ENCODE data around the gene PRR5.

PRR5 gene

GRCh38 chr22:44680481-44680894, 21.5 kb upstream of the PRR5 start:
- peaks cover 55% of the 10 kb centered on the region for H3K4me1 Mint-ChIP-seq (ENCODE audit: low read depth)
- no peak overlapping the region for H3K27ac Mint-ChIP-seq
- H3K4me3 Mint-ChIP-seq, result no peak overlapping the region
- H3K36me3 Mint-ChIP-seq, result no peaks in the 10 kb centered on the region
- H3K9me3 Mint-ChIP-seq (ENCODE audit: low read depth), result no peaks in the 10 kb centered on the region
- no peaks in the 10 kb centered on the region for H3K27me3 Mint-ChIP-seq

- no peak overlapping the region for H3K4me3 Mint-ChIP-seq
- H3K36me3 Mint-ChIP-seq, result no peaks in the 10 kb centered on the region
- no peaks in the 10 kb centered on the region for H3K27me3 Mint-ChIP-seq
- H3K4me1 Mint-ChIP-seq (ENCODE audit: low read depth), result peaks cover 50% of the 10 kb centered on the region
- no peak overlapping the region for H3K27ac Mint-ChIP-seq
- H3K9me3 Mint-ChIP-seq (ENCODE audit: low read depth), result no peaks in the 10 kb centered on the region
Measured at GRCh38 chr22:44682556-44683168, 19.3 kb upstream of the PRR5 start.

- Mint-ChIP-seq H3K27me3 (no peaks in the 10 kb centered on the region), H3K4me3 (no peak overlapping the region), H3K27ac (peak overlapping the region; percentile 22), H3K9me3 (ENCODE audit: low read depth) (no peaks in the 10 kb centered on the region), H3K4me1 (ENCODE audit: low read depth) (peaks cover 50% of the 10 kb centered on the region), H3K36me3 (no peaks in the 10 kb centered on the region)
Measured at GRCh38 chr22:44683237-44683636, 18.8 kb upstream of the PRR5 start.

GRCh38 chr22:44683881-44684280, 18.1 kb upstream of the PRR5 start:
- Mint-ChIP-seq H3K4me1 (ENCODE audit: low read depth) (peaks cover 49% of the 10 kb centered on the region), H3K4me3 (no peak overlapping the region), H3K27ac (no peak overlapping the region)

GRCh38 chr22:44684506-44685383, 17.3 kb upstream of the PRR5 start:
- Mint-ChIP-seq H3K27ac (no peak overlapping the region), H3K9me3 (ENCODE audit: low read depth) (no peaks in the 10 kb centered on the region), H3K27me3 (no peaks in the 10 kb centered on the region), H3K4me1 (ENCODE audit: low read depth) (peaks cover 44% of the 10 kb centered on the region), H3K4me3 (peak overlapping the region; percentile 62), H3K36me3 (no peaks in the 10 kb centered on the region)

More at GRCh38 chr22:44683881-44684280, 18.1 kb upstream of the PRR5 start:
- Mint-ChIP-seq H3K27me3 (no peaks in the 10 kb centered on the region), H3K36me3 (no peaks in the 10 kb centered on the region), H3K9me3 (ENCODE audit: low read depth) (no peaks in the 10 kb centered on the region)

- peaks cover 43% of the 10 kb centered on the region for H3K4me1 Mint-ChIP-seq (ENCODE audit: low read depth)
Measured at GRCh38 chr22:44685384-44686056, 16.5 kb upstream of the PRR5 start.

GRCh38 chr22:44686873-44687600, 15.0 kb upstream of the PRR5 start:
- Mint-ChIP-seq H3K4me1 (ENCODE audit: low read depth) (peaks cover 30% of the 10 kb centered on the region), H3K36me3 (no peaks in the 10 kb centered on the region), H3K4me3 (no peak overlapping the region), H3K9me3 (ENCODE audit: low read depth) (no peaks in the 10 kb centered on the region), H3K27ac (no peak overlapping the region), H3K27me3 (no peaks in the 10 kb centered on the region)

More at GRCh38 chr22:44685384-44686056, 16.5 kb upstream of the PRR5 start:
- H3K27me3 Mint-ChIP-seq, result no peaks in the 10 kb centered on the region
- H3K36me3 Mint-ChIP-seq, result no peaks in the 10 kb centered on the region
- no peaks in the 10 kb centered on the region for H3K9me3 Mint-ChIP-seq (ENCODE audit: low read depth)
- H3K4me3 Mint-ChIP-seq, result peak overlapping the region; percentile 62
- H3K27ac Mint-ChIP-seq, result peak overlapping the region; percentile 89

GRCh38 chr22:44689173-44689572, 12.8 kb upstream of the PRR5 start:
- Mint-ChIP-seq H3K36me3 (no peaks in the 10 kb centered on the region), H3K27ac (no peak overlapping the region), H3K4me1 (ENCODE audit: low read depth) (peaks cover 23% of the 10 kb centered on the region), H3K27me3 (no peaks in the 10 kb centered on the region), H3K9me3 (ENCODE audit: low read depth) (no peaks in the 10 kb centered on the region), H3K4me3 (no peak overlapping the region)

- H3K9me3 Mint-ChIP-seq (ENCODE audit: low read depth), result no peaks in the 10 kb centered on the region
- no peaks in the 10 kb centered on the region for H3K36me3 Mint-ChIP-seq
- H3K4me3 Mint-ChIP-seq, result no peak overlapping the region
- H3K27ac Mint-ChIP-seq, result no peak overlapping the region
- H3K27me3 Mint-ChIP-seq, result no peaks in the 10 kb centered on the region
- H3K4me1 Mint-ChIP-seq (ENCODE audit: low read depth), result peaks cover 15% of the 10 kb centered on the region
Measured at GRCh38 chr22:44689915-44690524, 12.0 kb upstream of the PRR5 start.

- H3K9me3 Mint-ChIP-seq (ENCODE audit: low read depth), result no peaks in the 10 kb centered on the region
- peaks cover 2% of the 10 kb centered on the region for H3K4me1 Mint-ChIP-seq (ENCODE audit: low read depth)
- no peaks in the 10 kb centered on the region for H3K36me3 Mint-ChIP-seq
Measured at GRCh38 chr22:44691796-44692661, 10.0 kb upstream of the PRR5 start.

GRCh38 chr22:44692662-44693007, 9.4 kb upstream of the PRR5 start:
- Mint-ChIP-seq H3K9me3 (ENCODE audit: low read depth) (no peaks in the 10 kb centered on the region), H3K27me3 (no peaks in the 10 kb centered on the region), H3K36me3 (no peaks in the 10 kb centered on the region), H3K27ac (no peak overlapping the region), H3K4me1 (ENCODE audit: low read depth) (peaks cover 2% of the 10 kb centered on the region), H3K4me3 (no peak overlapping the region)

More at GRCh38 chr22:44691796-44692661, 10.0 kb upstream of the PRR5 start:
- Mint-ChIP-seq H3K27ac (no peak overlapping the region), H3K27me3 (no peaks in the 10 kb centered on the region), H3K4me3 (no peak overlapping the region)

GRCh38 chr22:44693145-44693544, 8.9 kb upstream of the PRR5 start:
- H3K27me3 Mint-ChIP-seq, result no peaks in the 10 kb centered on the region
- H3K27ac Mint-ChIP-seq, result no peak overlapping the region
- no peak overlapping the region for H3K4me3 Mint-ChIP-seq
- no peaks in the 10 kb centered on the region for H3K9me3 Mint-ChIP-seq (ENCODE audit: low read depth)
- no peaks in the 10 kb centered on the region for H3K36me3 Mint-ChIP-seq
- H3K4me1 Mint-ChIP-seq (ENCODE audit: low read depth), result peaks cover 5% of the 10 kb centered on the region

- H3K36me3 Mint-ChIP-seq, result no peaks in the 10 kb centered on the region
- peaks cover 6% of the 10 kb centered on the region for H3K4me1 Mint-ChIP-seq (ENCODE audit: low read depth)
- H3K27me3 Mint-ChIP-seq, result no peaks in the 10 kb centered on the region
- H3K9me3 Mint-ChIP-seq (ENCODE audit: low read depth), result no peaks in the 10 kb centered on the region
- H3K27ac Mint-ChIP-seq, result no peak overlapping the region
- no peak overlapping the region for H3K4me3 Mint-ChIP-seq
Measured at GRCh38 chr22:44693756-44694155, 8.2 kb upstream of the PRR5 start.
